ENCODE data around the gene DKK2. TPM values are rescaled to one million over a fixed set of nuclear protein-coding genes. Genes with fewer than 3 reads are reported as not detected.

Gene DKK2
- total RNA-seq: 1 to 10 TPM; 1.0 to 4.0 (median 3.0) TPM
- 0.91 TPM for polyA plus RNA-seq
- long read RNA-seq, donor 1, partial matches to known transcripts: 0 of 2 reads
- long read RNA-seq, donor 1, other reads (novel, unspliced or antisense): 0 of 2 reads
- long read RNA-seq, donor 2, partial matches to known transcripts: 0 of 2 reads
- long read RNA-seq, donor 2, other reads (novel, unspliced or antisense): 1 of 2 reads
- long read RNA-seq, donor 3, transcript DKK2-201 (4 exons, 3,638 nt): major isoform, 10 of 13 reads
- long read RNA-seq, donor 3, partial matches to known transcripts: 1 of 13 reads
- long read RNA-seq, donor 3, other reads (novel, unspliced or antisense): 2 of 13 reads
- long read RNA-seq, donor 4, partial matches to known transcripts: 0 of 1 reads
- long read RNA-seq, donor 4, other reads (novel, unspliced or antisense): 0 of 1 reads

- Histone ChIP-seq H3K9me3 (ENCODE audit: control insufficient read depth, low read length) (no peaks in the 10 kb centered on the region), H3K27ac (ENCODE audit: low read length) (no peak within 1 kb of the TSS), H3K4me3 (ENCODE audit: low read length) (peak within 1 kb of the TSS; percentile 33), H3K4me1 (ENCODE audit: control insufficient read depth, insufficient read depth, low read length) (no peaks in the 10 kb centered on the region), H3K27me3 (ENCODE audit: control insufficient read depth, insufficient read depth) (no peaks in the 10 kb centered on the region)
- peak; percentile 24 to 67 (median 46) for DNase-seq
- peak; percentile 51 to 53 for ATAC-seq
- intact Hi-C loops (cut with DNase I): no loop called here
- WGBS: under 1% methylated on average over 40 of the region's 40 CpGs
Measured at GRCh38 chr4:107035819-107036583, at the start of gene DKK2. DKK2 (minus strand) TSS chr4:107036313; CDS start chr4:107035591, 722 bp downstream.

GRCh38 chr4:107077192-107077591, 41.1 kb upstream of the DKK2 start:
- H3K27ac ChIP-seq (ENCODE audit: low read length): no peak overlapping the region
- 85% methylated on average over 4 of the region's 4 CpGs for WGBS
- no peaks in the 10 kb centered on the region for H3K27me3 ChIP-seq (ENCODE audit: control insufficient read depth, insufficient read depth)

GRCh38 chr4:107072836-107073736, 37.0 kb upstream of the DKK2 start:
- DNase-seq: peak in 1 of 3 donors; percentile 52
- Histone ChIP-seq H3K27me3 (ENCODE audit: control insufficient read depth, insufficient read depth) (no peaks in the 10 kb centered on the region), H3K4me1 (ENCODE audit: control insufficient read depth, insufficient read depth, low read length) (no peaks in the 10 kb centered on the region), H3K4me3 (ENCODE audit: low read length) (no peak overlapping the region), H3K9me3 (ENCODE audit: control insufficient read depth, low read length) (no peaks in the 10 kb centered on the region), H3K27ac (ENCODE audit: low read length) (no peak overlapping the region)
- intact Hi-C loops (cut with DNase I): no loop called here
- WGBS: 88% methylated on average over 32 of the region's 32 CpGs
- ATAC-seq: no peak

More at GRCh38 chr4:107077192-107077591, 41.1 kb upstream of the DKK2 start:
- intact Hi-C loops (cut with DNase I): no loop called here
- Histone ChIP-seq H3K4me3 (ENCODE audit: low read length) (no peak overlapping the region), H3K4me1 (ENCODE audit: control insufficient read depth, insufficient read depth, low read length) (no peaks in the 10 kb centered on the region), H3K9me3 (ENCODE audit: control insufficient read depth, low read length) (no peaks in the 10 kb centered on the region)
- ATAC-seq (no peak), DNase-seq (no peak)

GRCh38 chr4:107071108-107071507, 35.0 kb upstream of the DKK2 start:
- Histone ChIP-seq H3K27me3 (ENCODE audit: control insufficient read depth, insufficient read depth) (no peaks in the 10 kb centered on the region), H3K4me3 (ENCODE audit: low read length) (no peak overlapping the region), H3K9me3 (ENCODE audit: control insufficient read depth, low read length) (no peaks in the 10 kb centered on the region), H3K27ac (ENCODE audit: low read length) (no peak overlapping the region), H3K4me1 (ENCODE audit: control insufficient read depth, insufficient read depth, low read length) (no peaks in the 10 kb centered on the region)
- intact Hi-C loops (cut with DNase I): no loop called here
- ATAC-seq (no peak), DNase-seq (no peak)

DNA sequence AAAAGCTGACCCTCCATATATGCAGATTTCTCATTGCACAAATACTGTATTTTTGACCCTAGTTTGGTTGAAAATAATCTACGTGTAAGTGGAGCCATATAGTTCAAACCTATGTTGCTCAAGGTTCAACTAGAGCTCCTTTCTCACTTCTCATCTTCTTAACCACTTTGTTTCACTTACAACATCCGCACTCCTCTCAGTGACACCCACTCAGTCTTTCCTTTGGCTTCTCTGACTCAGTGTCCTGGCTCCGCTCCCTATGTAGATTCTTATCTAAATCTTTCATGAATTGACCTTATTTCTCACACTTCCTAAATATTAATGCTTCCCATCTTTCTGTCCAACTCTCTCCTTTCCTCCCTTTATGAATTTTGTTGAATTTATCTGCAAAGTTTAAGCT, 32.9 kb upstream of the DKK2 start:
- intact Hi-C loops (cut with DNase I): no loop called here
- Histone ChIP-seq H3K27ac (ENCODE audit: low read length) (no peak overlapping the region), H3K4me3 (ENCODE audit: low read length) (no peak overlapping the region), H3K9me3 (ENCODE audit: control insufficient read depth, low read length) (no peaks in the 10 kb centered on the region), H3K4me1 (ENCODE audit: control insufficient read depth, insufficient read depth, low read length) (no peaks in the 10 kb centered on the region), H3K27me3 (ENCODE audit: control insufficient read depth, insufficient read depth) (no peaks in the 10 kb centered on the region)
- WGBS: 63% methylated on average over 3 of the region's 3 CpGs
- DNase-seq (no peak), ATAC-seq (no peak)

DNA sequence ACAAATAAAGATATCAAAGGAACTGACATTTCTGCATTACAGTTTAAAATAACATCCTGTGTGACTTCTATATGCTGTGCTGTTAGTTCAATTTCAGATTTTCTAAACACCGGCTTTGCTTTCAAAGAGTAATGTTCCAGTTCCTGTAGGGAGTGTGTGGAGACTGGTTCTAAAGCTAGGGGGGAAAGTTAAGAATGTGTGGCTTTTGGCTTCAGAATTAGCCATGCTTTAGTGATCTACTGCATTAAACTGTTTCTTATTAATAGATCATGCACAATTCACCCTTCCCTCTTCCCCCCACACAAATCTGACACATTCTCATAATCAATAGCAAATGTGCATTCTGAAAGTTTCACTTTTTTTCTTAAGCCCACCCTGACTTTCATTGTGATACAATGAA, 32.0 kb upstream of the DKK2 start:
- Histone ChIP-seq H3K27ac (ENCODE audit: low read length) (no peak overlapping the region), H3K4me1 (ENCODE audit: control insufficient read depth, insufficient read depth, low read length) (no peaks in the 10 kb centered on the region), H3K4me3 (ENCODE audit: low read length) (no peak overlapping the region), H3K9me3 (ENCODE audit: control insufficient read depth, low read length) (no peaks in the 10 kb centered on the region), H3K27me3 (ENCODE audit: control insufficient read depth, insufficient read depth) (no peaks in the 10 kb centered on the region)
- WGBS: 46% methylated on average over 1 of the region's 1 CpG
- intact Hi-C loops (cut with DNase I): no loop called here
- no peak for ATAC-seq
- DNase-seq: no peak

DNA sequence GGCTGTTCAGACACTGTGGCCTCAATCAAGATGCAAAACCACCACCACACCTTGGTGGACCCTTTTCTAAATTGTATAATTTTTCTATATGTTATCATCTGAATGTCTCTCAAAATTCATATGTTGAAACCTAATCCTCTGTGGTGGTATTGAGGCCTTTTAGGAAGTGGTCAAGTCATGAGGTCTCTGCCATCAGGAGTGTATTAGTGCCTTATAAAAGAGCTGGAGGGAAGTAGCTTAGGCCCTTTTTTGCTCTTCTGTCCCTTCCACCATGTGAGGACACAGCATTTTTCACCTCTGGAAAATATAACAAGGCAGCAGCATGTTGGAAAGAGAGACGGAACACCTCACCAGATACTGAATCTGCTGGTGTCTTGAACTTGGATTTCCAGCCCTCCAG, 30.5 kb upstream of the DKK2 start:
- H3K27me3 ChIP-seq (ENCODE audit: control insufficient read depth, insufficient read depth): no peaks in the 10 kb centered on the region
- no peak for DNase-seq
- H3K4me3 ChIP-seq (ENCODE audit: low read length): no peak overlapping the region
- no peak overlapping the region for H3K27ac ChIP-seq (ENCODE audit: low read length)
- intact Hi-C loops (cut with DNase I): no loop called here
- 93% methylated on average over 1 of the region's 1 CpG for WGBS
- H3K4me1 ChIP-seq (ENCODE audit: control insufficient read depth, insufficient read depth, low read length): no peaks in the 10 kb centered on the region
- H3K9me3 ChIP-seq (ENCODE audit: control insufficient read depth, low read length): no peaks in the 10 kb centered on the region
- no peak for ATAC-seq

DNA sequence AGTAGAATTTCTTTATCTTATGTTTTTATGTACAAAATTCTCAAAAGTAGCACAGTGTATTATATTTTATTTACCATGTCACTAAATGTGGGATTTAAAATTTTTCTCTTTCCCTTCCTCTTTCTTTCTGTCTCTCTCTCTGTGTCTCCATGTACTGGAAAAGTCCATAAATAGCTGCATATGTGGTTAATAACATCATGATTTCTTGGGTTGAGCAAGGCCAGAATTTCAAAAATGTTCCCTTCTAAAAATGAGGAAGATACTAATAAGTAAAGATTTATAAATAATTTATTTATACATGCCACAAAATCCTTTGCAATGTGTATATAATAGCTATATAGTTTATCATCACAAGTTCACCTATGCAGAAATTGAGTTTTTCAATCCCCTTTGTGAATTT, 29.1 kb upstream of the DKK2 start:
- H3K9me3 ChIP-seq (ENCODE audit: control insufficient read depth, low read length): no peaks in the 10 kb centered on the region
- H3K4me3 ChIP-seq (ENCODE audit: low read length): no peak overlapping the region
- H3K27ac ChIP-seq (ENCODE audit: low read length): no peak overlapping the region
- intact Hi-C loops (cut with DNase I): no loop called here
- H3K4me1 ChIP-seq (ENCODE audit: control insufficient read depth, insufficient read depth, low read length): no peaks in the 10 kb centered on the region
- no peaks in the 10 kb centered on the region for H3K27me3 ChIP-seq (ENCODE audit: control insufficient read depth, insufficient read depth)
- no peak for DNase-seq
- no peak for ATAC-seq

DNA sequence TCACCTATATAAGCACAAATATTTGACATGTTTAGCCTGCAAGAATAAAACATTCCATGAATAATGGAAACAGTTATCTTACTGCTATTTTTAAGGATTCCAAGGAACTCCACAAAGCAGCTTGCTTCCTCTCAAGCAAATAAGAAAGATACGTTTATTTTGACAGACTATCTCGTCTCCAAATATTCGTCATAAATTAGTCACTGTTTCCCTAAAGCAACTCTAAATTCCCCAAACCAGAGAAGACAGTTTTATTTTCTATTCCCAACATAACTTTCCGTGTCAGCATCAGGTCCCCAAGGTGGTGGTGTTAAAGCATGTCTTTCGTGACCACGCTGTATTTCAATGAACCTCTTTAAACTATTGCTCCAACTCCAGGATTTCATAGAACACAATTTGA, 24.3 kb upstream of the DKK2 start:
- DNase-seq: no peak
- Histone ChIP-seq H3K27me3 (ENCODE audit: control insufficient read depth, insufficient read depth) (no peaks in the 10 kb centered on the region), H3K4me1 (ENCODE audit: control insufficient read depth, insufficient read depth, low read length) (no peaks in the 10 kb centered on the region), H3K9me3 (ENCODE audit: control insufficient read depth, low read length) (no peaks in the 10 kb centered on the region), H3K27ac (ENCODE audit: low read length) (no peak overlapping the region), H3K4me3 (ENCODE audit: low read length) (no peak overlapping the region)
- ATAC-seq: peak in 1 of 2 donors; percentile 76
- WGBS: 47% methylated on average over 6 of the region's 6 CpGs
- intact Hi-C loops (cut with DNase I): no loop called here

GRCh38 chr4:107058828-107059227, 22.7 kb upstream of the DKK2 start:
- no peaks in the 10 kb centered on the region for H3K27me3 ChIP-seq (ENCODE audit: control insufficient read depth, insufficient read depth)
- no peaks in the 10 kb centered on the region for H3K4me1 ChIP-seq (ENCODE audit: control insufficient read depth, insufficient read depth, low read length)
- ATAC-seq: no peak
- no peaks in the 10 kb centered on the region for H3K9me3 ChIP-seq (ENCODE audit: control insufficient read depth, low read length)
- no peak for DNase-seq
- no peak overlapping the region for H3K27ac ChIP-seq (ENCODE audit: low read length)
- no peak overlapping the region for H3K4me3 ChIP-seq (ENCODE audit: low read length)
- intact Hi-C loops (cut with DNase I): no loop called here
- WGBS: 69% methylated on average over 1 of the region's 1 CpG
